Trophoblast cell (in vitro differentiated cells and primary cell): Measurements from ENCODE around the gene RNF121.
A peak's percentile ranks its signal among the peaks of the same experiment; 100 is the strongest.

Experiments used
- DNase-seq, 2 donors: peaks; one replicate each; pipeline ENCODE4 v3.0.0-alpha.2; 2016
- H2AFZ ChIP-seq: 2 replicates; pipeline ENCODE4 v1.6.1; 2013; ENCODE audit warnings: low read length, moderate library complexity, mild to moderate bottlenecking; ENCODE audit not compliant: insufficient read depth, poor library complexity
- H2AK5ac ChIP-seq: 2 replicates; pipeline ENCODE4 v1.6.1; 2013; ENCODE audit warnings: mild to moderate bottlenecking, low read length
- H2BK120ac ChIP-seq: 2 replicates; pipeline ENCODE4 v1.6.1; 2013; ENCODE audit warnings: low read length, mild to moderate bottlenecking, moderate library complexity; ENCODE audit not compliant: insufficient read depth, poor library complexity
- H2BK12ac ChIP-seq: 2 replicates; pipeline ENCODE4 v1.6.1; 2013; ENCODE audit warnings: mild to moderate bottlenecking, low read length, moderate library complexity
- H2BK5ac ChIP-seq: 2 replicates; pipeline ENCODE4 v1.6.1; 2013; ENCODE audit warnings: low read length, low read depth, moderate library complexity, mild to moderate bottlenecking; ENCODE audit not compliant: poor library complexity
- H3K14ac ChIP-seq: 2 replicates; pipeline ENCODE4 v1.6.1; 2013; ENCODE audit warnings: mild to moderate bottlenecking, low read length
- H3K18ac ChIP-seq: 2 replicates; pipeline ENCODE4 v1.6.1; 2013; ENCODE audit warnings: mild to moderate bottlenecking, low read length
- H3K23ac ChIP-seq: 2 replicates; pipeline ENCODE4 v1.6.1; 2013; ENCODE audit warnings: low read length
- H3K27ac ChIP-seq: 2 replicates; pipeline ENCODE4 v1.5.1; 2013; ENCODE audit warnings: low read depth, mild to moderate bottlenecking, inconsistent platforms, low read length, moderate library complexity
- H3K27me3 ChIP-seq: 2 replicates; pipeline ENCODE4 v1.6.1; 2013; ENCODE audit warnings: inconsistent platforms, mild to moderate bottlenecking, low read length, moderate library complexity; ENCODE audit not compliant: insufficient read depth
- H3K36me3 ChIP-seq, 2 experiments: 1 replicate in 1 of 2; 2 replicates in 1 of 2; pipeline ENCODE4 v1.6.1; 2013; ENCODE audit warnings: low read length in 2 of 2, mild to moderate bottlenecking in 2 of 2, moderate library complexity in 1 of 2; ENCODE audit not compliant: insufficient read depth in 2 of 2, control insufficient read depth in 1 of 2
- H3K4ac ChIP-seq: 2 replicates; pipeline ENCODE4 v1.6.1; 2013; ENCODE audit warnings: low read depth, mild to moderate bottlenecking, low read length, moderate library complexity
- H3K4me1 ChIP-seq, 2 experiments: 1 replicate in 1 of 2; 2 replicates in 1 of 2; pipeline ENCODE4 v1.6.1; 2013; ENCODE audit warnings: low read length in 2 of 2, mild to moderate bottlenecking in 2 of 2, moderate library complexity in 1 of 2; ENCODE audit not compliant: insufficient read depth in 2 of 2, control insufficient read depth in 1 of 2
- H3K4me2 ChIP-seq: 2 replicates; pipeline ENCODE4 v1.6.1; 2013; ENCODE audit warnings: inconsistent platforms, mild to moderate bottlenecking, low read length, moderate library complexity
- H3K4me3 ChIP-seq: 2 replicates; pipeline ENCODE4 v1.5.1; 2013; ENCODE audit warnings: mild to moderate bottlenecking, low read depth, low read length, inconsistent platforms
- H3K79me1 ChIP-seq: one replicate; pipeline ENCODE4 v1.6.1; 2013; ENCODE audit warnings: low read length
- H3K79me2 ChIP-seq: 2 replicates; pipeline ENCODE4 v1.6.1; 2013; ENCODE audit warnings: low read length, mild to moderate bottlenecking; ENCODE audit not compliant: control insufficient read depth, insufficient read depth, poor library complexity
- H3K9ac ChIP-seq: 2 replicates; pipeline ENCODE4 v1.6.1; 2013; ENCODE audit warnings: mild to moderate bottlenecking, low read length
- H3K9me3 ChIP-seq: 2 replicates; pipeline ENCODE4 v1.6.1; 2013; ENCODE audit warnings: low read depth, mild to moderate bottlenecking, control low read depth, inconsistent platforms, low read length; ENCODE audit not compliant: insufficient read depth
- H4K12ac ChIP-seq: 2 replicates; pipeline ENCODE4 v1.6.1; 2013; ENCODE audit warnings: low read depth, mild to moderate bottlenecking, low read length, moderate library complexity
- H4K8ac ChIP-seq: 2 replicates; pipeline ENCODE4 v1.6.1; 2013; ENCODE audit warnings: low read depth, mild to moderate bottlenecking, low read length, moderate library complexity
- H4K91ac ChIP-seq: one replicate; pipeline ENCODE4 v1.6.1; 2013; ENCODE audit warnings: low read depth, mild to moderate bottlenecking, low read length, moderate library complexity
- WGBS: extraction: QIAGEN DNeasy Blood & Tissue Kit; methylation state at CpG from one replicate; pipeline ENCODE4 v1.1.7; 2013; ENCODE audit warnings: missing lambda C conversion rate; ENCODE audit not compliant: insufficient read length, insufficient coverage; ENCODE audit errors: extremely low coverage; 5-methylcytosine and 5-hydroxymethylcytosine counted together

RNF121 gene

DNA sequence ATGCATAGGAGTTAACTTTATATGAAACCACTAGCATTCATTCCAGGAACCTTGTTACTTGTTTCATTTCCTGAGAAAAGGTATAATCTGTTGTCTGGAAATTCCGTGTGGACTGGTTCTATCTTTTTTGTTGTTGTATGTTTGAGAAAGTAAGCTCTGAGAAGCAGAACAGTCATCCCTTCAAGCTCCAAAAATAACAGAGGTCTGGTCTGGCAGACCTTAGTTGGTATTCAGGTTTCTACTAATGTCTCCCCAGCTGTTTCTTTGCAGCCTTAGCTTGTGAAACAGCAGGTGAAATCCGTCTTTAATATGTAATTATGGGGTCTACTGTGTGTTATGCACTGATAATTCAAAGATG, 2.4 kb downstream of the RNF121 start:
- peaks cover 14% of the 10 kb centered on the region for H3K79me2 ChIP-seq
- no peak for DNase-seq
- no peak overlapping the region for H2BK120ac ChIP-seq
- H3K4me2 ChIP-seq = no peak overlapping the region
- H4K12ac ChIP-seq = no peak overlapping the region
- no peak overlapping the region for H2AFZ ChIP-seq
- H3K36me3 ChIP-seq = peaks cover 0 to 2% of the 10 kb centered on the region in 2 experiments
- no peak overlapping the region for H4K8ac ChIP-seq
- peaks cover 6 to 7% of the 10 kb centered on the region in 2 experiments for H3K4me1 ChIP-seq
- H3K18ac ChIP-seq = no peak overlapping the region
- H3K9me3 ChIP-seq = no peaks in the 10 kb centered on the region
- no peak overlapping the region for H3K14ac ChIP-seq
- no peak overlapping the region for H3K4me3 ChIP-seq
- no peak overlapping the region for H4K91ac ChIP-seq
- H2BK5ac ChIP-seq = no peak overlapping the region
- no peaks in the 10 kb centered on the region for H3K27me3 ChIP-seq
- WGBS = no CpG with 5 or more reads among the region's 2 CpGs
- H3K4ac ChIP-seq = no peak overlapping the region
- no peak overlapping the region for H3K27ac ChIP-seq
- H3K23ac ChIP-seq = no peak overlapping the region
- H2AK5ac ChIP-seq = no peak overlapping the region
- peaks cover 9% of the 10 kb centered on the region for H3K79me1 ChIP-seq
- H2BK12ac ChIP-seq = no peak overlapping the region
- no peak overlapping the region for H3K9ac ChIP-seq

DNA sequence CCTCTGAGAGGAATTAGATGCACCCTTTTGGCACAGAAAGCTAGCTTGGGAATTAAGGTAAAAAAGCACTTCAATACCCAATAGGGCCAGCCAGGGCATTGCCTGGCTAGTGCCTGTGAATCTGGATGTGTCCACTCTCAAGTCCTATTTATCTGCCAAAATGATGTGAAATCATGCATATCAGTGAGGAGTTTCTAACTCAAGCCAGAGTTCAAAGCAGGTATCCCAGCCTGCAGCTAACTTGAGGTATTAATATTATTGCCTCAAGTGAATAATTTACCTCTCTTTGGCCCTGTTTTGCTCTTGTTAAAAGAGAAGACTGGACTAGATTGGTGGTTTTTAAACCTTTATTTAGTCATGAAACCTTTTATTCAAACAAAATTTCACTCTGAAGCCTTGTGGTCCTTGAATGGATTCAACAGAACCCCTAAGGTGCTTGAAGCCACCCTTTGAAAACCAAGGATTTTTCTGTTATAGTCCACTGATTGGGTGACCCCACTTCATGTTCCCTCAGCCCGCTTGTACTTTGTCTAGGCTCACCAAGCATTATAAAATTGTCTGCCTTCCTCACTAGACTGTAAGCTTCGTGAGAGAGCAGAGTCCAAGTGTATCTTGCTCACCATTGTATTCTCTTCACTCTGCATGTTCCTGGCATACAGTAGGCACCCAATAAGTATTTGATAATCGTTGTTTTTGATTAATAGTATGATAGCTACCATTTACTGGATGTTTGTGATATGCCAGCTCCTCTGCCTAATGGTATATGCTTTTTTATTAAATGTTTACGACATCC, 4.5 kb downstream of the RNF121 start:
- Histone ChIP-seq H3K14ac (no peak overlapping the region), H3K79me1 (peaks cover 5% of the 10 kb centered on the region), H3K18ac (no peak overlapping the region), H2BK5ac (no peak overlapping the region), H3K4me2 (no peak overlapping the region), H2AK5ac (no peak overlapping the region), H3K27ac (no peak overlapping the region), H3K9ac (no peak overlapping the region), H2BK12ac (no peak overlapping the region), H3K79me2 (peaks cover 12% of the 10 kb centered on the region), H4K12ac (no peak overlapping the region), H3K4me3 (no peak overlapping the region), H3K23ac (no peak overlapping the region), H4K91ac (no peak overlapping the region), H3K4me1 (peaks cover 6 to 7% of the 10 kb centered on the region in 2 experiments), H3K4ac (peak overlapping the region; percentile 47), H2AFZ (no peak overlapping the region), H3K36me3 (peaks cover 0 to 2% of the 10 kb centered on the region in 2 experiments), H4K8ac (no peak overlapping the region), H3K9me3 (no peaks in the 10 kb centered on the region), H2BK120ac (no peak overlapping the region), H3K27me3 (no peaks in the 10 kb centered on the region)
- DNase-seq = no peak
- WGBS = no CpG with 5 or more reads among the region's 4 CpGs

DNA sequence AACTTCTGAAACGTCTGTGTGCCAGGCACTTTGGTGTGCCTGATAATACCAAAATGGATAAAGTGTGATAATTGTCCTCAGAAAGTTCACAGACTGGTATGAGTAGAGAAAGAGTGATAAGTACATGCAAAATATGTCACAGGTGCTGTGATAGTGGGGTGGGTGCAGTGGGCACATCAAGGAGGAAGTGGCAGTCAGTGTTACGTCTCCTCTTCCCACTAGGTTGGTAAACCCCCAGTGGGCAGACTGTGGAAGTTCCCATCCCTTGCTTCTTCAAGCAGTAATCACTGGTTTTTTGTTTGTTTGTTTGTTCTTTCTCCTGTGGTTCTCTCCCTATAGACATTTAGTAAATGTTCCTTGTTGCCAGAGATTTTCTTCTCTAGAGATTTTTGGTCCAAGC, 5.4 kb downstream of the RNF121 start:
- peaks cover 0 to 2% of the 10 kb centered on the region in 2 experiments for H3K36me3 ChIP-seq
- no peak overlapping the region for H3K23ac ChIP-seq
- H3K14ac ChIP-seq = no peak overlapping the region
- no peak overlapping the region for H3K4ac ChIP-seq
- no peak overlapping the region for H3K18ac ChIP-seq
- H3K4me2 ChIP-seq = no peak overlapping the region
- H2BK120ac ChIP-seq = no peak overlapping the region
- peaks cover 6 to 7% of the 10 kb centered on the region in 2 experiments for H3K4me1 ChIP-seq
- DNase-seq = no peak
- H3K27ac ChIP-seq = no peak overlapping the region
- H4K12ac ChIP-seq = no peak overlapping the region
- peaks cover 9% of the 10 kb centered on the region for H3K79me2 ChIP-seq
- no peak overlapping the region for H2AK5ac ChIP-seq
- H2BK5ac ChIP-seq = no peak overlapping the region
- no peaks in the 10 kb centered on the region for H3K27me3 ChIP-seq
- H3K79me1 ChIP-seq = no peaks in the 10 kb centered on the region
- H4K8ac ChIP-seq = no peak overlapping the region
- H3K4me3 ChIP-seq = peak overlapping the region; percentile 23
- H2BK12ac ChIP-seq = no peak overlapping the region
- H4K91ac ChIP-seq = no peak overlapping the region
- no peaks in the 10 kb centered on the region for H3K9me3 ChIP-seq
- H2AFZ ChIP-seq = no peak overlapping the region
- WGBS = no CpG with 5 or more reads among the region's 2 CpGs
- no peak overlapping the region for H3K9ac ChIP-seq

DNA sequence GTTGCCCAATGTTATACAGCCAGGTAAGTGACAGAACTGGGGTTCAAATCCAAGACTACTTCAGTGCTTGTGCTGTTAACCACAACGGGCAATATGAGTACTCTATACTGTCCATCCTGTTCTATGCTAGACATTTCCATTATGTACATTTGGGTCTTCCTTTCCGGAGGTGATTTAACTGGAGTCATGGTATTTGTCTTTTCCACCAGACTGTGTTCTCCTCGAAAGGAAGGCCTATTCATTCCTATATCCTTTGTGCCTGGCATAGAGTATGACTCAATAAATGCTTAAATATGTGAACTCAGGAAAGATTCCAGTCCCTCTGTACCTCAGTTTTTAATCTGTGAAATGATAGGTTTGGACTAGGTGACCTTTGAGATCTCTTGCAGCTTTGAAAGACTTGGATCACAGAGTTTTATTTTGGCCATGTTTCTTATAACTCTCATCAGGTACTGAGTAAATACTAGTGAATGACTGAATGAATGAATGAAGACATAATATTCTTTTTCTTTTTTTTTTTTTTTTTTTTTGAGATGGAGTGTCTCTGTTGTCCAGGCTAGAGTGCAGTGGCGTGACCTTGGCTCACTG, 6.6 kb downstream of the RNF121 start:
- H2AFZ ChIP-seq = no peak overlapping the region
- H3K79me1 ChIP-seq = no peaks in the 10 kb centered on the region
- no peak overlapping the region for H2AK5ac ChIP-seq
- no peak overlapping the region for H2BK5ac ChIP-seq
- no peak overlapping the region for H4K12ac ChIP-seq
- no CpG with 5 or more reads among the region's 4 CpGs for WGBS
- no peak overlapping the region for H3K14ac ChIP-seq
- no peaks in the 10 kb centered on the region for H3K9me3 ChIP-seq
- no peak overlapping the region for H2BK120ac ChIP-seq
- no peaks in the 10 kb centered on the region for H3K27me3 ChIP-seq
- peaks cover 0 to under 1% of the 10 kb centered on the region in 2 experiments for H3K4me1 ChIP-seq
- no peak overlapping the region for H2BK12ac ChIP-seq
- H4K8ac ChIP-seq = no peak overlapping the region
- H3K4me2 ChIP-seq = no peak overlapping the region
- no peak overlapping the region for H3K4ac ChIP-seq
- H3K9ac ChIP-seq = no peak overlapping the region
- no peak overlapping the region for H3K27ac ChIP-seq
- H3K36me3 ChIP-seq = peaks cover 0 to 2% of the 10 kb centered on the region in 2 experiments
- no peak overlapping the region for H3K23ac ChIP-seq
- no peak overlapping the region for H3K18ac ChIP-seq
- H4K91ac ChIP-seq = no peak overlapping the region
- peaks cover 2% of the 10 kb centered on the region for H3K79me2 ChIP-seq
- H3K4me3 ChIP-seq = no peak overlapping the region
- no peak for DNase-seq
